ENCODE results near the gene DIS3L. TPM values are rescaled to one million over a fixed set of nuclear protein-coding genes. Genes with fewer than 3 reads are reported as not detected.
A peak's percentile ranks its signal among the peaks of the same experiment; 100 is the strongest.
"Not testable (repeated sequence)": the region's sequence is repeated elsewhere in the genome, so short reads cannot be mapped to it uniquely, and the experiment has no call there.

Gene DIS3L
- polyA plus RNA-seq, 3 donors from 2014 or later, result 27.6 to 38.2 (median 27.8) TPM

DNA sequence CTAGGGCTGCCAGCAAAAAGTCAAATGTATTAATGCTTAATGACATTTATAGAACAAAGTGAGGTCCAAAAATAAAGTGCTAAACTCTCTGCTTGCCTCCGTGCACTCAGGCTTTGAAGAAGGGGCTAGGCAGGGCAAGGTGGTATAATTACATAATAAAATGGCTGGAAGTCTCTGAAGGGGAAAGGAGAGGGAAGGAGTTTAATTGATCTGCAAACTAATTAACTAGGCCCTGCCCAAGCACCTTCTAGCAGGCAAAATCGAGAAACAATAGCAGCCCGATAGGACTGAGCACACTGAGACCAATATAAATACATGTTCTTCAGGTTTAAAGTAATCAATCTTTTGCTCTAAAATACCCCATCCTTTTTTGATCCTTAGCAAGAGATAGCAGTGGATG is 13.0 kb downstream of the DIS3L start:
- peak overlapping the region in 1 of 6 donors; percentile 24 for H3K27ac Mint-ChIP-seq
- H3K27me3 Mint-ChIP-seq (ENCODE audit: low read depth in 3 of 3), result no peaks in the 10 kb centered on the region

DNA sequence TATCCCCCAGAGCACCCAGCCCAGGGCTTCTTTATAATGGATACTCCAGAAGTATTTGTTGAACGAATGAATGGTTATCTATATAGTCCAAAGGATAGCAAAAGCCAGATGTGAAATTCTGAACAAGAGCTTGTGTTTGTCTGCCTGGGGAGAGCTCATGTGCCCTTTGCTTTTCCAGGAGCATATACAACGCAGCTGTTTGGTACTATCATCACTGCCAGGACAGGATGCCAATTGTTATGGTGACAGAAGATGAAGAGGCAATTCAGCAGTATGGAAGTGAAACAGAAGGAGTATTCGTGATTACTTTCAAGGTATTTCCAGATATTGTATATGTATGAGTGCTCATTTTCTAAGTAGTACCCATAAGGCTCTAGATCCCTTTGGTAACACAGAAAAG is 15.2 kb downstream of the DIS3L start:
- H3K36me3 Mint-ChIP-seq, result peaks cover 23 to 45% (median 32%) of the 10 kb centered on the region in 3 donors

More for the DNA sequence above, 13.0 kb downstream of the DIS3L start:
- peaks cover 15 to 22% of the 10 kb centered on the region in 2 donors for H3K4me1 Mint-ChIP-seq
- H3K4me3 Mint-ChIP-seq, result no peak overlapping the region
- DNase-seq, result no peak
- no peaks in the 10 kb centered on the region for H3K9me3 Mint-ChIP-seq
- peaks cover 14 to 44% (median 24%) of the 10 kb centered on the region in 3 donors for H3K36me3 Mint-ChIP-seq

DNA sequence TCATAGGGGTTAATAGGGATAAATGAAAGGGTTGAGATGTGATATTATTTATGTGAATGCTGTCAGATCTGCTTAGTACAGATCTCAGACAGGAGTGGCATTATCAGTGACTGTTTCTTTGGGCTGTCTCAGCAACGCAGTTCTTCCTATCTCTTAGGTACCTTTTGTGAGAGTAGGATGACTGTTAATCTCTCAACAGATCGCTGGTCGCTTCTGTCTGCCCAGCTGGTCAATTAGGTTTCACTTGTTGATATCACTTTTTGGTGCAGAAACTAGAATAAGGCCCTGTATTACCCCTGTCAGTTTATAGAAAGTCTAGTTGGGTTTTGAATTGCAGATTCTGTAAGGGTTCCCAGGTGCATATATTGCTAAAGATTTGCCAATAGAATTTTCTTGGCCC is 16.5 kb downstream of the DIS3L start:
- peaks cover 0 to 2% of the 10 kb centered on the region in 2 donors for H3K4me1 Mint-ChIP-seq
- no peaks in the 10 kb centered on the region for H3K9me3 Mint-ChIP-seq
- H3K36me3 Mint-ChIP-seq, result peaks cover 23 to 47% (median 32%) of the 10 kb centered on the region in 3 donors
- H3K27ac Mint-ChIP-seq, result no peak overlapping the region
- no peaks in the 10 kb centered on the region for H3K27me3 Mint-ChIP-seq (ENCODE audit: low read depth in 3 of 3)
- no peak for DNase-seq
- H3K4me3 Mint-ChIP-seq, result no peak overlapping the region

More for the DNA sequence above, 15.2 kb downstream of the DIS3L start:
- H3K27ac Mint-ChIP-seq, result no peak overlapping the region
- no peaks in the 10 kb centered on the region for H3K27me3 Mint-ChIP-seq (ENCODE audit: low read depth in 3 of 3)
- DNase-seq, result no peak
- H3K4me3 Mint-ChIP-seq, result no peak overlapping the region
- H3K4me1 Mint-ChIP-seq, result peaks cover under 1 to 2% of the 10 kb centered on the region in 2 donors
- no peaks in the 10 kb centered on the region for H3K9me3 Mint-ChIP-seq

DNA sequence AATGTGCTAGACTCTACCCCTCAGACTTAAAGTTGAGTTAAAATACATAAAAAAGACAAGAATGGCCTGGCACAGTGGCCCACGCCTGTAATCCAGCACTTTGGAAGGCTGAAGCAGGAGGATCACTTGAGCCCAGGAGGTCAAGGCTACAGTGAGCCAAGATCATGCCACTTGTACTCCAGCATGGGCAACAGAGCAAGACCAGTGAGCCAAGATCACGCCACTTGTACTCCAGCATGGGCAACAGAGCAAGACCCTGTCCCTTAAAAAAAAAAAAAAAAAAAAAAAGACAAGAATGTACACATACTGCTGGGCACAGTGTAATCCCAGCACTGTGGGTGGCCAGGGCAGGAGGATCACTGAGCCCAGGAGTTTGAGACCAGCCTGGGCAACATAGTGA is 17.4 kb downstream of the DIS3L start:
- no peak overlapping the region for H3K4me3 Mint-ChIP-seq

DNA sequence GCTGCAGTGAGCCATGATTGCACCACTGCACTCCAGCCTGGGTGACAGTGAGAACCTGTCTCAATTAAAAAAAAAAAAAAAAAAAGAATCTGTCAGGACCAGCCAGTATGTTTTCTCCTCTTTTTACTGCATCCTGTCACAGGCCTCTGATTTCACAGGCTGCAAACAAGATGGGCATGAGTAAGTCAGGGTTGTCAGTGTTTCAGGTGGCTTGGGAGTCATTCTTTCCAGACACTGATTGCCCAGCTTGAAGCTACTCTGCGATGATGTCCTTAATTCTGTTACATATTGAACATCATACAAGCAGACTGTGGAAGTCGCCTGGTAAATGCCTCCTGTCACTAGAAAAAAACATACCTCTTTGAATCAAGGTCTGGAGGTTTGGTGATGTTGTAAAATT is 18.8 kb downstream of the DIS3L start:
- Mint-ChIP-seq H3K4me3 (no peak overlapping the region), H3K36me3 (peaks cover 27 to 57% (median 42%) of the 10 kb centered on the region in 3 donors), H3K9me3 (no peaks in the 10 kb centered on the region), H3K4me1 (peaks cover 0 to 2% of the 10 kb centered on the region in 2 donors), H3K27ac (no peak overlapping the region), H3K27me3 (ENCODE audit: low read depth in 3 of 3) (no peaks in the 10 kb centered on the region)
- no peak for DNase-seq

More for the DNA sequence above, 17.4 kb downstream of the DIS3L start:
- no peaks in the 10 kb centered on the region for H3K9me3 Mint-ChIP-seq
- no peak for DNase-seq
- H3K27me3 Mint-ChIP-seq (ENCODE audit: low read depth in 3 of 3), result no peaks in the 10 kb centered on the region
- H3K27ac Mint-ChIP-seq, result peak overlapping the region in 2 of 6 donors; percentile 48 to 70
- peaks cover 0 to 2% of the 10 kb centered on the region in 2 donors for H3K4me1 Mint-ChIP-seq
- H3K36me3 Mint-ChIP-seq, result peaks cover 23 to 52% (median 37%) of the 10 kb centered on the region in 3 donors

DNA sequence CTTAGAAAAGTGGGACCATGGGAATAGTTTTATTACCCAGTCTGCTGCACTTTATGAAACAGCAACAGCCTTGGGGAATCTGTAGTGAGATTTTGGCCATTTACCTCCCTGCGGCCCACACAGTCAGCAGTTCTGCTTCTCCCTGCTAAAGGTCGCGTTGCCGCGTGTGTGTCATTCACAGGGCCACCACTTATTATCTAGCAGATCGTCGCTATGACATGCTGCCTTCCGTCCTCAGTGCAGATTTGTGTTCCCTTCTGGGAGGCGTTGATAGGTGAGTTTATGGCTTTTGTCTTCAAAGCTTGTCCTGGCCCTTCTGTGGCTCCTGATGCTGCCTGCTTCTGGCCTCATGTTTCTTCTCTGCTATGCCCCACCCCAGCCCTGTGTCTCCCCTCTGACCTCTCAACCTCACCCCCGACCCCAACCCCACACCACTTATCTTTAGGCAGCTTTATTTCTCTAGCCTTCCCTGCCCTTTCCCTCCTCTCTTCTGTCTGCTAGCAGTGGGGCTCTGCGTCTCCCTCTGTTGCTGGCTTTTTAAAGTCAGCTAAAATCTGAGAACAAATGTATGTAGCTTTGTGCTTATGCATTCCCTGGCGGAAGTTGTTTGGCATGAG is 30.1 kb downstream of the DIS3L start:
- H3K27ac Mint-ChIP-seq, result peak overlapping the region in 4 of 6 donors; percentile 23 to 73 (median 47)
- H3K9me3 Mint-ChIP-seq, result no peaks in the 10 kb centered on the region
- peaks cover 20 to 50% (median 24%) of the 10 kb centered on the region in 3 donors for H3K36me3 Mint-ChIP-seq
- H3K4me3 Mint-ChIP-seq, result no peak overlapping the region
- no peak for DNase-seq
- peaks cover 0 to 2% (median 0%) of the 10 kb centered on the region in 3 donors for H3K27me3 Mint-ChIP-seq (ENCODE audit: low read depth in 3 of 3)
- H3K4me1 Mint-ChIP-seq, result no peaks in the 10 kb centered on the region

DNA sequence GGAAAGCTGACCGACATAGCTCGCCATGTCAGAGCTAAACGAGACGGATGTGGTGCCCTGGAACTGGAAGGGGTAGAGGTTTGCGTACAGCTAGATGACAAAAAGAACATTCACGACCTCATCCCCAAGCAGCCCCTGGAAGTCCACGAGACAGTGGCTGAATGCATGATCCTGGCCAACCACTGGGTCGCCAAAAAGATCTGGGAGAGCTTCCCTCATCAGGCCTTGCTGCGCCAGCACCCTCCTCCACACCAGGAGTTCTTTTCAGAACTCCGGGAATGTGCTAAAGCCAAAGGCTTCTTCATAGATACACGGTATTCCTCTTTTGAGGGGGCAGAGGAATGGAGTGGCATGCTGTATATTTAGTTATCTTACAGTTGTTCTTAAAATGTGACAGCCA is 32.7 kb downstream of the DIS3L start:
- no peak overlapping the region for H3K27ac Mint-ChIP-seq
- peaks cover 19 to 46% (median 22%) of the 10 kb centered on the region in 3 donors for H3K36me3 Mint-ChIP-seq
- H3K4me1 Mint-ChIP-seq, result no peaks in the 10 kb centered on the region
- H3K4me3 Mint-ChIP-seq, result no peak overlapping the region
- no peak for DNase-seq
- no peaks in the 10 kb centered on the region for H3K27me3 Mint-ChIP-seq (ENCODE audit: low read depth in 3 of 3)
- H3K9me3 Mint-ChIP-seq, result no peaks in the 10 kb centered on the region

DNA sequence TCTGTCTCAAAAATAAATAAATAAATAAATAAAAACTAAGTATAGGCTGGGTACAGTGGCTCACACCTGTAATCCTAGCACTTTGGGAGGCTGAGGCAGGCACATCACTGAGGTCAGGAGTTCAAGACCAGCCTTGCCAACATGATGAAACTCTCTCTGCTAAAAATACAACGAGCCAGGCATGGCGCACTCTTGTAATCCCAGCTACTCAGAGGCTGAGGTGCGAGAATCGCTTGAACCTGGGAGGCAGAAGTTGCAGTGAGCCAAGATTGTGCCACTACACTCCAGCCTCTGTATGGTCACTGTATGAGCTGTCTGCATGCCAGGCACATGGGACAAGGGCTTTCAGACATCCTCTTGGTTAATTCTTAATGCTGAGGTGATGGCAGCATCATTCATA is 34.4 kb downstream of the DIS3L start:
- Mint-ChIP-seq H3K36me3 (peaks cover 19 to 44% (median 30%) of the 10 kb centered on the region in 3 donors), H3K9me3 (no peaks in the 10 kb centered on the region), H3K4me1 (no peaks in the 10 kb centered on the region), H3K27me3 (ENCODE audit: low read depth in 3 of 3) (no peaks in the 10 kb centered on the region), H3K4me3 (no peak overlapping the region), H3K27ac (no peak overlapping the region)
- no peak for DNase-seq

DNA sequence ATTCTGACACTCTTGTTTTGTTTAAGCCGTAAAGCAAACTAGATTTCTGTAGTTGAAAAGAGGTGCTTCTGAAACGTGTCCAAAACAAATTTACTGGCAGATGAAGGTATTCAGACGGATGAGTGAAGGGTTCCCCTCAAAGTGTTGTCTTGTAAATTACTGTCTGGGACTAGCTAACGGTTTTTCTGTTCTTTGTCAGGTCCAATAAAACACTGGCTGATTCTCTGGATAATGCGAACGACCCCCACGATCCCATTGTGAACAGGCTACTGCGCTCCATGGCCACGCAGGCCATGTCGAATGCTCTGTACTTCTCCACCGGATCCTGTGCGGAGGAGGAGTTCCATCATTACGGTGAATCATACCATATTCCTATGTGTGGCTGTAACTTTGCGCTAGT is 35.4 kb downstream of the DIS3L start:
- H3K4me1 Mint-ChIP-seq, result no peaks in the 10 kb centered on the region
- H3K4me3 Mint-ChIP-seq, result no peak overlapping the region
- H3K9me3 Mint-ChIP-seq, result no peaks in the 10 kb centered on the region
- no peaks in the 10 kb centered on the region for H3K27me3 Mint-ChIP-seq (ENCODE audit: low read depth in 3 of 3)
- H3K36me3 Mint-ChIP-seq, result peaks cover 18 to 38% (median 34%) of the 10 kb centered on the region in 3 donors
- H3K27ac Mint-ChIP-seq, result no peak overlapping the region
- DNase-seq, result no peak

DNA sequence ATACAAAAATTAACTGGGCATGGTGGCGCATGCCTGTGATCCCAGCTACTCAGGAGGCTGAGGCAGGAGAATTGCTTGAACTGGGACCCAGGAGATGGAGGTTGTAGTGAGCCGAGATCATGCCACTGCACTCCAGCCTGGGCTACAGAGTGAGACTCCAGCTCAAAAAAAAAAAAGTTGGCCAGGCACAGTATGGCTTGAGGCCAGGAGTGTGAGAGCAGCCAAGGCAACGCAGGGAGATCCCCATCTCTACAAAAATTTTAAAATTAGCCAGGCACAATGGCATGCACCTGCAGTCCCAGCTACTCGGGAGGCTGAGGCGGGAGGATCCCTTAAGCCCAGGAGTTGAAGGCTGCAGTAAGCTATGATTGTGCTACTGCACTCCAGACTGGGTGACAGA is 55.2 kb downstream of the DIS3L start:
- H3K4me1 Mint-ChIP-seq; H3K27me3 Mint-ChIP-seq (ENCODE audit: low read depth in 3 of 3): not testable (repeated sequence)
- peaks cover 11 to 17% (median 14%) of the 10 kb centered on the region in 3 donors for H3K36me3 Mint-ChIP-seq

DNA sequence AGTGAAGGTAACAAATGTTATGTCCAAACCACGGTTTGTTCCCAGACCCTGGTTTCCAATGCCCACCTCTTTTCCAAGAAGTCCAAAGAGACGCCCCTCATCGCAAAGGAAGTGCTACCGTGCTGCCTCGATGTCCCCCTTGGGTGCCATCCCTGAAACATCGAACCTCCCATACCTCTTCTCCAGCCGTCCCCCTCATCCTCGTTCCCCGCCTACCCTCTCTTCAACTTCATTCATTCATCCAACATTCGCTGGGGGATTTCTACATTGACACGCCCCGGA is 62.6 kb downstream of the DIS3L start:
- Mint-ChIP-seq H3K4me1 (peaks cover 15 to 17% of the 10 kb centered on the region in 2 donors), H3K4me3 (peak overlapping the region; percentile 95 to 99 (median 96)), H3K9me3 (no peaks in the 10 kb centered on the region), H3K27me3 (ENCODE audit: low read depth in 3 of 3) (peaks cover 4 to 8% (median 5%) of the 10 kb centered on the region in 3 donors), H3K27ac (peak overlapping the region; percentile 83 to 97 (median 94)), H3K36me3 (peaks cover 0 to 4% (median 0%) of the 10 kb centered on the region in 3 donors)
- DNase-seq, result no peak

More for the DNA sequence above, 55.2 kb downstream of the DIS3L start:
- not testable (repeated sequence) for H3K4me3 Mint-ChIP-seq, H3K27ac Mint-ChIP-seq, DNase-seq, H3K9me3 Mint-ChIP-seq

DNA sequence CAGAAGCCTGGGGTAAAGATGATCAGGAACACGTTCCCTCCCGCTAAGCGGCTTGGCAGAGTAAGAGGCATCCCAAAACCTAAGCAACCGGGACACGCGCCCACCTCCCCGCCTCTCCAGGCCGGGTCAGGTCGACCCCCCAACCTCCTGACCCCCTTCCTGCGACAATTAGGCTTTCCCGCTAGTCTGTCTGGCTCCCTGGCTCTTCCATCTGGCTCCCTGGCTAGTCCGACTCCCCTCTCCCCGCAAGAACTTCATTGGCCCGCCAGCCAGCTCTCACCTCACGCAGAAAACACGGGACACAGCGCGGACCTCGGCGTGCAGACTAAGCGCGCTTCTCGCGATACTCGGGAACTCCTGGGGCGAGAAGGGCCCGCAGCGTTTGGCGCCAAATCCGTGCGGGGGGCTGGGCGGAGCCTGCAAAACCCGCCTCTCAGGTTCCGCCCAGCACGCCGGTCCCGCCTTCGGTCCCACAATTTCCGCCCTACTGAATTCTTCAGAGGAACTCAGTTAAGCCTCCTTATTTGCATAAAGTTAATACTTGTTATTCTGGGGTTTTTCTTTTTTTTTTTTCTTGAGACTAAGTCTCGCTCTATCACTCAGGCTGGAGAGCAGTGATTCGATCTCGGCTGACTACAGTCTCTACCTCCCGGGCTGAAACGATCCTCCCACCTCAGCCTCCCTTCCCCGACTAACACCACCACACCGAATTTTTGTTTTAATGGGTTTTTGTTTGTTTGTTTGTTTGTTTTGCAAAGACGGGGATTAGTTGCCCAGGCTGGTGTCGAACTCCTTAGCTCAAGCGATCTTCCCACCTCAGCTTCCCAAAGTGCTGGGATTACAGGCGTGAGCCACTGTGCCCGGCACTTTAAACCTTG is 63.2 kb downstream of the DIS3L start, which contains the start of gene TIPIN:
TSS of gene TIPIN (minus strand) at position 327 of the 878 bp plus-strand sequence. CDS start 3,738 bp downstream, outside the sequence.
- Mint-ChIP-seq H3K9me3 (no peaks in the 10 kb centered on the region), H3K36me3 (peaks cover 0 to 4% (median 0%) of the 10 kb centered on the region in 3 donors), H3K27me3 (ENCODE audit: low read depth in 3 of 3) (peaks cover 4 to 8% (median 5%) of the 10 kb centered on the region in 3 donors), H3K27ac (peak within 1 kb of the TSS; percentile 83 to 97 (median 94)), H3K4me3 (peak within 1 kb of the TSS; percentile 95 to 99 (median 96)), H3K4me1 (peaks cover 15 to 17% of the 10 kb centered on the region in 2 donors)
- DNase-seq, result peak; percentile 95

DNA sequence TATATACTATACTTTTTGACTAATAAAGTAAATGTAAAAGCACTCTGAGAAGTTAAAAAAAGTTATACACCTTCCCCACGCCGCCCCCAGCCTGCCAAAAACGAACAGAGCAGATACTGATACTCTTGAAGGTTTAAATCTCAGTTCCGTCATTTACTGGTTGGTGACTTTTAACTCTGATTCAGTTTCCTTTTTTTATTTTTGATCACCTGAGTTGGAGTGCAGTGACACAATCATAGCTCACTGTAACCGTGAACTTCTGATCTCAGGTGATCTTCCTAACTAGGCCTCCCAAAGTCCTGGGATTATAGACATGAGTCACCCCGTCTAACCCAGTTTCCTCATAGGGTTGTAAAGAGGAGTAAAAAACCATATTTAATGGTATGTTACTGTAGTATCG is 66.4 kb downstream of the DIS3L start:
- no peak for DNase-seq
- Mint-ChIP-seq H3K9me3 (no peaks in the 10 kb centered on the region), H3K4me3 (no peak overlapping the region), H3K4me1 (peaks cover 15 to 17% of the 10 kb centered on the region in 2 donors), H3K36me3 (no peaks in the 10 kb centered on the region), H3K27ac (no peak overlapping the region), H3K27me3 (ENCODE audit: low read depth in 3 of 3) (peaks cover 4 to 8% (median 8%) of the 10 kb centered on the region in 3 donors)
